Right hindlimb (tissue), 1 donor: ENCODE measurements around the gene IL1RAPL1.

Source experiments
- DNase-seq: peaks from one replicate; pipeline ENCODE4 v3.0.0-alpha.2; 2018

IL1RAPL1 gene

DNA sequence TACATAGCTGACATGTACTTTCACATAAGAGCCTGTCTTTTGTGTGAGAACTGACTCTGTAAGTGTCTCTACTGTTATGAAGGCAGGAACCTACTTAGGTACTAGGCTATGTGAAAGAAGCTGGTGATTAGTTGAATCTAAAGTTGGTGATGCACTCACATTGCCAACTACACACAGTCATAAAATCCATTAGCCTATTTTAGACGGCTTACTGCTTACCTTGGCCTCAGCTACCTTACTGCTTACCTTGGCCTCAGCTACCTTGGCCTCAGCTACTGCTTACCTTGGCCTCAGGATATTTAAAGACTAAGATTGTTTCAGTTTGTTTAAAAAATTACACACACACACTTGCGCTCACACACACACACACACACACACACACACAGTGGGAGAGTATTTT lies 549.7 kb downstream of the IL1RAPL1 start:
- peak; percentile 17 for DNase-seq

DNA sequence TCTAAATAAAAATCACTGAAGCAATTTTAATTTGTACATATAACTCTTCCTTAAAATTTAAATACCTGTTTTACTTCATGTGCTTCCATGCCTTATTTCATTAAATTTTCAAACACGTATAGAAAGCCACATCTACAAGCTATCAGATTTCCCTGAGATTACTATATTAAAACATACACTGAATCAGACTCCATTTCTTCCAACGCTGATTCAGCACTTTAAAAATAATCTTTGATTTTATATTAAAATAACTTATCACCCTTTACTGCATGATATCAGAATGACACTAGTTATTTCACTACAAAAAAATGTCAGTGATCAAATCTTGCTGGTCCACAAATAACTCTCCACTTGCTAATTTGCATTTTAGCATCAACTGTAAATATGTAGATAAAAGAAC lies 550.8 kb downstream of the IL1RAPL1 start:
- DNase-seq, result no peak

DNA sequence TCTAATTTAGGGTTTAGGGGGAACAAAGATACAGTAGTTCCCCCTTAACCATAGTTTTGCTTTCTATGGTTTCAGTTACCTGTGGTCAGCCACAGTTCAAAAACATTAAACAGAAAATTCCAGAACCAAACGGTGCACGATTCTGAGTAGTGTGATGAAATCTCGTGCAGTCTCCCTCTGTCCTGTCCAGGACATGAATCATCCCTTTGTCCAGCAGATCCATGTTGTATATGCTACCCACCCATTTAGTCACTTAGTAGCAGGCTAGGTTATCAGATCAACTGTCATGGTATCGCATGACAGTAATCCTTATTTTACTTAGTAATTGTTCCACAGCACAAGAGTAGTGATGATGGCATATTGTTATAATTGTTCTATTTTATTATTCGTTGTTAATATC lies 556.1 kb downstream of the IL1RAPL1 start:
- no peak for DNase-seq

DNA sequence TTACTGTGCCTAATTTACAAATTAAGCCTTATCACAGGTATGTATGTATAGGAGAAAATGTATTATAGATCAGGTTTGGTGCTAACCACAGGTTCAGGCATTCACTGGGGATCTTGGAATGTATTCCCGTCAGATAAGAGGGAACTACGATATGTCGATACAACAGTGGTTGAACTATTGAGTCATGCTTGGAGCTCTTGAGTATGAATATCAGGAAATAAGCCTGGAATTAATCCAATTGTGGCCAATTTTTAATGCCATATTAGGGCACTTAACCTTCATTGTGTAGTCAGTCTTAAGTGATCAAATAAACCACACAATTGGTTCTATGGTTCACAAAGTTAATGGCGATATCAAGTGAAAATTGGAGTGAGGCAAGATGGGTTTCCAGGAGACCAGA lies 556.5 kb downstream of the IL1RAPL1 start:
- DNase-seq, result no peak

DNA sequence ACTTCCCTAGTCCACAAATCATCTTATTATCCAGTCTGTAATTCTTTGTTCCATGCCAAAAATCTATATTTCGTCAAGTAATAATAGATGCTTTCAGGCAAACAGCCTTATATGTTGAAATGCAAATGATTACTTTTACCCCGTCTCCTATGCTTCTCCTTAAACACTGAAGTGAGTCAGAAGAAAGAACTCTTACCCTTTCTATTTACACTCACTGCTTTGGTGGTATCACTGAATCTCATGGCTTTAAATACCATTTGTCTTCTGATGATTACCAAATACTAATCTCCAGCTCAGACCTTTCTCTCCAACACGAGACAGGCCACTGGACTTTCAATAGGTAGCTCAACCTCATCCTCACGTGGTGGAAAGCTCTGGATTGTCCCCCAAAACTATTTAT lies 558.1 kb downstream of the IL1RAPL1 start:
- DNase-seq, result no peak

DNA sequence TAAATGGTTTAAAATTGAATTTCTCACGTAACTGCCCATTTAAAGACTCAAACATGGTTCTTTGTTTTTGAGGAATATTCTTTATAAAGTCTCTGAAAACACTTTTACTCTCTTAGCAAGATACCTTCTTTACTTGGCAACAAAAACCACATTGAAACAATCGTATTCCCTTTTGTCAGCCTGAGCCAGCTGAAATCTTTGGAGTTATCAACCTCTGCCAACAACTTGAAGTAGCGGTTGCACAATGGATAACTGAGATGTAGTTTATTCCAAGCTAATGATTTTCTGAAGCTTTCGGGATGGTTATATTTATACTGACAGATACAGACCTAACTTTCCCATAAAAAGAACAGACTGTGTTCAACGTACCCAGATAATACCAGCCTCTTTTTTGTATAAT lies 561.3 kb downstream of the IL1RAPL1 start:
- DNase-seq, result no peak

DNA sequence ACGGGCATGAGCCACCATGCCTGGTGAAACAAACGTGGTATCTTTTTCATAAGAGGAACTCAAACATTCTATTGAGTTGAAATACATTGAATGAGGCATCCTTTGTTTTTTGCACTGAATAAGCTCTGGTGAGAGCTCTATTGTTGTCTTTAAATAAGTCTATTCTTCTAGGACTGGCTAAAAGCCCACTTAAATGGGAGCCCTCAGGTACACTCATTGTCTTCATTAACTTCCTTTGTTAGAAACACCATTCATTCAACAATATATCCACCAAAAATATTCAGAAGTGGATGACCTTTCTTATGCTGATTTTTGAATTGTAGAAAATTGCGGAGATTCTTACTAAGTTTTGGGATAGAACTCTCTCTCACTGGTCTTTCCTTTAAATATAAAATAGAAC lies 568.0 kb downstream of the IL1RAPL1 start:
- no peak for DNase-seq

DNA sequence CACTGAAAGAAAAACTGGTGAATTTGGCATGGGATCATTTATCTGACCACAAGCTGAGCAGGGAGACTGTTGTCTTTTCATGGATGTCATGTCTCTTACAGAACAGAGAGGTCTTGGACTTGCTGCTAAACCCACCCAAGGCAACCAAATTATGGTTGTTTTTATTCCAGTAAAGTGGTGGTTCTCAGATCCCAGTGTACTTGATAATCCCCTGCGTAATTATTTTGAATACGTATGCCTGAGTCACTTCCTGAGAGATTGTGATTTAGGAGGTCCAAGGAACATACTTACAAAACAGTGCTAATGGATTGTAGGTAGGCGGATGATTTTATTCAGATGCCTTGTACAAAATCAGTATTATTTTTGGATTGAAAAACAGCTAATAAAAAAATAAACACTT lies 585.6 kb downstream of the IL1RAPL1 start:
- no peak for DNase-seq

DNA sequence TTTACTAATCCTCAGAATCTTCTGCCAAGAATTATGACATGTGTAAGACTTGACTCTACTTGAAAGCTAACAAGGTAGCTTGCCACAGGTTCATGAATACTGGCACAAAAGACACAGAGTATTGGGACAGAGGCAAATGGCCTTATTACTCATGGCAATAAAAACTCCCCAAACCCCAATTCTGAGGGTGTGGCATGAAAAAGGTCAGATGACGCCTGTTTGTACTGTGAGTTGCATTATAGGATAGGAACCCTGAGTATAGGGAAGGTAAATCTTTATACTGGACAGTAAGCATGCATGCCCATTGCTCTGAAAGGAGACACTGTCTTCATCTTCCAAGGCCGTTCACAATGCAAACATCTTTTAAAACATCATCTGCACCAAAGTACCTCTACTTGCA lies 600.0 kb downstream of the IL1RAPL1 start:
- DNase-seq, result no peak

DNA sequence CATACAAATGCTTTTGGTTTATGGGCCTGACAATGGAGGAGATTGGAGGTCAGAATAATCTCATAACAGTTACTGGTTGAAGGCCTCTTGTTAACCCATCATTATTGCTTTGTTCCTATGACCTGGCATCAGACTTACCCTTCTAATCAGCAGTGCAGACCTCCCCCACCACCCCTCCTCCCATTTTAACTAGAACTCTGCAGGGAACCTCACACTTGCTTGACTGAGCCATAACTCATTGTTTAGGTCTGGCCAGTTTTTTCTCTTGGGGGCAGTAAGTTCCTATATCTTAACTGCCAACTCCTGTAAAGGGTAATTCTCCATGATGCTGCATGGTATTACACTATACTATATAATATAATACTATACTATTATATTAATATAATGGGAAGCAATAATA lies 609.3 kb downstream of the IL1RAPL1 start:
- DNase-seq, result no peak

DNA sequence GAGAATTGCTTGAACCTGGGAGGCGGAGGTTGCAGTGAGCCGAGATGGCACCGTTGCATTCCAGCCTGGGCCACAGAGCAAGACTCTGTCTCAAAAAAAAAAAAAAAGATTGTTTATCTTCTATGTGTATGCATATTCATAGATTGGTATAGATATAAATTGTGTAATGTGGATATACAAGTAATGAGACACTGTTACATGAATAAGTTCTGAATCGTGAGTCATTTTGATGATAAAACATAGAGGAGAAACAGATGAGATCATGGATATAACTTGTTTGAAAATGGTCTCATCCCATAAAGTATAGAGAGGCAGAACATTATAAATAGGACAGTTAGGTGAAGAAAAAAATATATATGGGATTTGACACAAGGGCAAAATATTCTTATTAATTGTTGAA lies 628.0 kb downstream of the IL1RAPL1 start:
- DNase-seq, result no peak

DNA sequence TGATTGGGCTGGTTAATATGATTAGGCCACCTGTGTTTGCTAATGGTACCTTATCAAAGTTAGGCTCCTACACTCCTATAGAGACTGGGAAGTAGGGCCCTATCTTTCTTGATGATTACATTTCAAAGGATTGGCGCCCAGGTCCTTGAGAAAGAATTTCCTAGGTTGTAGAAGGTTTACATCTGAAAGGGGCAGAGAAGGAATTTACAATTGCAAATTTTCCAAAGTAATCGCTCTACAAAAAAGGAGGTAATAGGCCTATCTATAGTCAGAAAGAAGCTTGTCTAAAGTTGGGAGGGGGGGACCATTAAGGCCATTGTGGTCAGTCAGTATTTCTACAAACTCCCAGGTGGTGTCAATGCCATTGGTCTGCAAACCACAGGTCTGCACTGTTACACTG lies 638.4 kb downstream of the IL1RAPL1 start:
- DNase-seq, result no peak

DNA sequence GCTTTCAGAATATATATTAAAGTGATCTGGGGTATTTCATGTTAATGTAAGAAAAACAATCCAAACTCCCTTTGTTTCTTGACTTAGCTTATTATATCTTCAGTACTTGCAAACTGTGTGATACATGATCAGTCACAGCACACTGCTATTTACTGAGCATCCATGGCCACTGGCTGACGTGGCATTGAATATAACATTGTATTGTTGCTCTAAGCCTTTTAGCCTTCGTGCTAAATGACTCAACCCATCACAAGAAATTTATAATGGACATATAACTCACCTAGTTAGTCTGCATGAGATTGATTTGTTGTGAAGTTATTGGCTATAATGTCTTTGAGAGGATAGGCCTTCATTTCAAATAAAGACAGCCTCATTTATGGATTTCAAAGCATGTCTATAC lies 642.6 kb downstream of the IL1RAPL1 start:
- DNase-seq, result no peak

DNA sequence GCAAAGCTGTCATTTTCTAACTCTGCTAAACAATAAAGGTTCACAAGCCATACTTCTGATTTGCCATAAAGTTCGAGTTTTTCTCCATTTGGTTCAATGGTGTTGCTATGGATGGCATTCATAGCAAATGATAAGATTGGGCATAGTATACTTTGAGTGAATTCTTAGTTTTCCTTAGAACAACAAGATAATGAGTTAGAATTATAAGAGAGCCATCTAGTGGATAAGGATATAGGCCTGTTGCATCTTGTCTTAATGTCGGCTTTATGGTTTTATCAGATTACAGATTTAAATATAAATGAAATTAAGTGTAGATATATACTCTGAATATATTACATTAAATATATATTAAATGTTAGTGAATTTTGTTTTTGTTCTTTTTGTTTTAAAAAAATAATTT lies 644.6 kb downstream of the IL1RAPL1 start:
- no peak for DNase-seq

DNA sequence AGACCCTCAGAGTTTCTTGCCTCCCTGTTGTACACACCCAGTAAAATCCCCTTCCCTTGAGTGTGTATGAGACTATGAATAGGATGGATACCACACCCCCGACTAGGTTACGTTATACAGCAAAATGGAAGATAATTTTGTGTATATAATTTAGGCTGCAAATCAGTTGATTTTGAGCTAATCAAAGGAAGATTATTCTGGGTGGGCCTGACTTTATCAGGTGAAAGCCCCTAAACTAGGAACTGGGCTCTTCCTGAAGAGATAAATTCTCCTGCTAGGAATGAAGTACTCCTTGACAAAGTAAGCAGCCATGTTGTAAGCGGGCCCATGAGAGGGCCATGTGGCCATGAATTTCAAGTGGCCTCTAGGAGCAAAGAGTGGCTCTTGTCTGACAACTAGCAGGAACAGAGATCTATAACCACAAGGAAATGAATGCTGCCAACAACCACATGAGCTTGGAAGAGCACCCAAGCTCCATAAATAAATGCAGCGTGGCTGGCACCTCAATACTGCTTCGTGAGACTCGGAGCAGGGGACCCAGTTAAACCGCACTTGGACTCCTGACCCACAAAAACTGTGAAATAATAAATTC lies 646.4 kb downstream of the IL1RAPL1 start:
- no peak for DNase-seq

DNA sequence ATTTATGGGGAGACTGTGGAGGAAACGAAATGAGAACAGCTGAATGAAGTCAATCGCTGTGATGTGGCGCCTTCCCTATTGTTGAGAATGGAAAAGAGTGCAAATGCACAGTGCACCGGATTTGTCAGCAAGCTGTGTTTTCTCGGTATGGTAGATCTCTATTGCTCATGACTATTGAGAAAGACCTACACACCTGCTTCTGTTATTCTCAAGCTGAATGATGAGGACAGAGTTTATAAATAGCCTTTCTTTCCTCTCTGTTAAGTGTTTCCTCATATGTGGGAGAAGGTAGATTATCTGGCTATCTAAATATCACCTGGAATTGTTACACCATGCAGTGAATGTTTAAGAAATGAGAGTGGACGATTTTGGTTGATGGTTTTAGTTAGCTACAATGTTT lies 650.7 kb downstream of the IL1RAPL1 start:
- DNase-seq, result no peak

DNA sequence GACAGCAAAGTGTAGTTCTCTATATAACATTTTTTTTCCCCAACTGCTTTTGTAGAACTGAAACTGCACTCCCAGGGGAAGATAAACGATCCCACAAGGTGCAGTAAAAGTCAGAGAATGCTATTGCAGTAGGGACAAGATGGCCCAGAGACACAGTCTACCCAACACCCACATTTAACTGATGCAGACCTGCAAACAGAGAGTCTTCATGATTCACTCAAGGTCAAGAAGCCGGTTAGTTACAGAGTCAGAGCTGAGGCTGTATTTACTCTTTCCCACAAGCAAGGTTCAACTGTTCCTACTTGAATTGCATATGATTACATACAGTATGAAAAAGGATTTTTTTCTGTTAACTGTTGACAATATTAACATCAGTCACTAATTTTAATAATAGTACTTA lies 654.6 kb downstream of the IL1RAPL1 start:
- DNase-seq, result no peak

DNA sequence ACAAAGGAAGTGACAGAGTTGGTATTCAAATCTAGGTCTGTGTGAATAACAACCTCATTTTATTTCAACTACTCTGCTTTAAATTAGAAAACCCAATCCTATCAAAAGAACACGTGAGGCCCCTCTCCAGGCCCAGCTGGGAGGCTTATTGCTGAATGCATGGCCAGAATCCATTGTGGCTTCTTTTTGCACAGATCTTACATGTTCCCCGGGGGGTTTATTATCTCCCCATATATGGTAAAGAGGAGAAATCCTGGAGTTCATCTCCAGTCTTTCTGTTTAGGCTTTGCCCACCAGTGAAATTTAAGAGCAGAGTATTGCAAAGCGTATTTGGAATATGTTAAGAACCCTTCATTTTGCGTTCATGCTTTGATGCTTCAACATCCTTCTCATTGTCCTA lies 655.6 kb downstream of the IL1RAPL1 start:
- DNase-seq, result no peak

DNA sequence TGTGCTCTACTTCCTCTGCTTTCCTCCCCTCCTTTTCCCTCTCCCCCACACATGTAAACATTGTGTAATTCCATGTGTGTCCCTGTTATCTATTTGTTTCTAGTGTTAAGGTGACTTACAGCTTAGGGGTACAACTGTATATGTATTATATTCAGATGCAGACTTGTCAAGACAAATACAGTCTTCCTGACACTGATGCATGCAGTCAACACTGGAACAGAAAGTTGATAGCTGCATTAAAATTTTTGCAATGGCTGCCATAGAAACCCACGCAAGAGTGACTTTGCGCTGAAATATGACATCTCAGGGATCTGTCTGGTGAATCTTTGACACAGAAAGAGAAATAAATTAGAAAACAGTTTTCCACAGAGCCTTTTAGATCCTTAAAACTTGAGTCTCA lies 656.7 kb downstream of the IL1RAPL1 start:
- no peak for DNase-seq

DNA sequence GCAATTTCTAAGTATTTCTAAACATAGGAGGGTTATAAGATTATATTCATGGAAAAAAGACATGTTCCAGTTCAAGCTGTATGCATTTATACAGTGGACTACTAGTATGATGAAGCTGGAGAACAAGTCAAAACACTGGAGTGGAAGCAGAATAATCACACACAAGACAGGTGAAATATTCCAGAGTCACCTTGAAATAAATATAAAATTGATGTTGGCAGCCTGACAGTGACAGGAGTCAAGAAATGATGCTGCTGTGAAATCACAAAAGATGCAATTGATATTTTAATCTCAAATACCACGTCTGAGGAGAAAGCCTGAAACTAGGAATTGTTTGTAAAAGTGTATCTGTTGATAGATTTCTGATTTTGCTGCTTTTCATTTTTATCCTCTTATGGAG lies 667.3 kb downstream of the IL1RAPL1 start:
- DNase-seq, result no peak

DNA sequence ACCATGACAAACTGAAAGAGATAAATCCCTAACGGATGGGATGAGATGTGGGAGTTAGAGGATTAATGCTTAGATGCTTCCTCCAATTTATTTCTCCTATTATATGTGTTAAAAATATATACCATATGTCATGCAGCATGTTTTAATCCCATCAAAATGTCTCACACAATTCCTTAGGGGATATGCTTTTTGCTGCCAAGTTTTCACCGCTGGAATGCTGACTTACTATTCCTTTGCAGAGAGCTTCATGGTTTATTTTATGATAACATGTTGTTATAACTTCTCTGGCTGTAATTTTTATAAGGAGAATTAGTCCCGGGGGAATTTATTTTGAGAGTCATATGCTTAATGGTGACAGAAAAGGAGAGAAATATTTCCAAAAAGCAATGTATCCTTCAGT lies 670.3 kb downstream of the IL1RAPL1 start:
- DNase-seq, result peak; percentile 13

DNA sequence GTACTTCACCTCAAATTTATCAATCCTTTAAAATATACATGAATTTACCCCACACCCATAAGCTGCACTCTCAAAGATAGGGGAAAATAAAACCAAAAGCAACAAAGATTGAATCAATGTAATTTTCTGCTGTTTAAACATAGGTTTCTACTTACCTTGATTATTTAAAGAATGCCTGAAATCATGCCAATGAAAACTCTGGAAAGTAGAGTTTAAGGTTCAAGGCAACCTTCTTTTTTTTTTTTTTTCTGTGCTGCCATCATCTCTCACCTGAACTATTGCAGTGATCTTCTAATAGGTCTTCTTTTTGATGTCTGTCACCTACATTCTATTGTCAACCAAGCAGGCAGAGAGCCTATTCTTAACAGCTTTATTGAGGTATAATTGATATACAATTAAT lies 682.1 kb downstream of the IL1RAPL1 start:
- no peak for DNase-seq

DNA sequence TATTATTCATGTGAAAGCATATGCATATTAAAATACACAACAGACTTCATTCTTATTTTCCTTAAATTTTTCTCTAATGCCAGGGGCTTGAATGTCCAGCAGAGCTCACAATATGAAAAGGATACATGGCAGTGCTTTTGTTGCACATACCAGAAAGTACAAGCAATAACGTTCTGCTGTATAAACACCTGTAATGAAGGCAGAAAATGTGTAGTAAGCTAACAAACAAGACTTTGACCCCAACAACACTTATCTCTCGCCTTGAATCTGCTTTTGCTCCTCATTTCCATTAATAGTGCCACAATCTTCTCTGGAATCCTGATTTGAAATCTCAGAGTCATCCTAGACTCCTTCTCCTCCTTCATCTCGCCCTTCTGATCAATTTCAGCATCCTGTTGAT lies 687.3 kb downstream of the IL1RAPL1 start:
- DNase-seq, result no peak

DNA sequence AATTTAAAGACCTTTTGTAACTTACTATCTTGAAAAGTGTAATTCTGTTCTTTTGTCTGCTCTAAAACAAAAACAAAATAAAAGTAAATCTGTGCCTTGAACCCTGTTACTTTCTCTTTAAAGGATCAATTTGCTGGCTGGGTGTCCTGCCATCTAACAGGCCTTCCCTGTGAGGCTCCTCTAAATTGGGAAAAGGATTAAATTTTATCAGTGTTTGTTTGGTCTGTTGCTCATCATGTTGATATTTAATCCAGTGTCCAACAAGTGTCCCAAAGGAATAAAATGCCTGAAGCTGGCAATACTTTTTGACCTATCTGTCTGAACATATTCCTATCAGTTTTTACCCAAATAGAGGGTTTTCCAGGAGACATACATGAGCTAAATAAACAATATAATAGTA lies 688.7 kb downstream of the IL1RAPL1 start:
- no peak for DNase-seq

DNA sequence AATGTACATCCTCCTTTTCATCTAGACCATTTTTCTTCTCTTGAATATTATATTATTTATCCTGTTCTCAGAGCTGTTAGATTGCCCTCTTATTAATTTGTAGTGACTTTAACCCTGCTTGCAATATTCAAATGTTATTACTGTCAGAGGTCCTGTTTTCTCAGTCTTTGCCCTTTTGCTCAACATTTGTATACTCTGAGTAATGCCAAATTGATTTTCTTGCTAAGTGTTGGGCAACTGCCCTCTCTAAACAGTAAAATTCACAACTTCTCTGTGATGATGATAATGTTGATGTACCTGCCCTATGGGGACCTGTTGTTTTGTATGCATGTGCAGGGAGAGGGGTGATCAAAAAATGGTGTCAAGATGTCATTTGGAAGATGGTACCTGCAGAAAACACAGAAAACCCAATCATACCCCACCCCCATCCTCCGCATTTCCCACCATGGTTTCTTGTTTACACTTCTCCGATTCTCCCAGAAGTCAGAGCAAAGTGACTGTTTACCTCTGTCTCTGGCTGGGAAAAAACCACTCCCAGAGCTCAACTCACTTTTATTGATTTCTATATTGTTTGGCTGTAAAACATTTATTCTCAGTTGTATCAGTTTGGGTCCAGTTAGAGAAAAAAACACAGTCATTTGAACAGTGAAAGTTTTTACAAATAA lies 694.0 kb downstream of the IL1RAPL1 start:
- DNase-seq, result no peak
